GM12878 (cell line): ENCODE results near the gene LRRC4. TPM values are rescaled to one million over a fixed set of nuclear protein-coding genes. Genes with fewer than 3 reads are reported as not detected.

ENCODE experiments used
- ATAC-seq: fragments of 200-7000 bp; cut with Tn5 transposase; 3 replicates; pipeline ENCODE4 v1.9.1; 2020; ENCODE audit warnings: mild to moderate bottlenecking, moderate library complexity
- BruUV-seq: library from RNA; stranded (reverse); fragments of 400-500 nt; replicated peaks from 2 replicates; lab custom pipeline; 2021; lab: Mats Ljungman, UMichigan
- CTCF ChIA-PET: fragments of 300-600 bp; sonication (Branson Sonifier 250); formaldehyde crosslinking; extraction: SDS; loops from one replicate; lab custom pipeline; 2021; ENCODE audit warnings: inconsistent platforms; lab: Yijun Ruan, JAX
- POLR2A ChIA-PET: fragments of 350-600 bp; formaldehyde crosslinking; extraction: SDS; loops from one replicate; lab custom pipeline; 2021; ENCODE audit warnings: inconsistent platforms; lab: Charles Lee
- RAD21 ChIA-PET: fragments of 300-600 bp; sonication (Branson Sonifier 250); formaldehyde crosslinking; loops from one replicate; lab custom pipeline; 2023; ENCODE audit warnings: antibody characterized with exemption; ENCODE audit not compliant: unreplicated experiment; lab: Charles Lee
- SMC1A ChIA-PET: fragments of 300-600 bp; sonication (Branson Sonifier 250); formaldehyde crosslinking; loops from one replicate; lab custom pipeline; 2023; ENCODE audit not compliant: unreplicated experiment, uncharacterized antibody; lab: Charles Lee
- DNase-seq: peaks from one replicate; pipeline ENCODE4 v3.0.0-alpha.2; 2011; ENCODE audit warnings: low read depth, low spot score
- FAIRE-seq: peaks from 3 replicates; lab custom pipeline; 2011; peaks lifted over from hg19 to GRCh38; lab: Jason Lieb, UNC
- H2AFZ ChIP-seq: 2 replicates; pipeline ENCODE4 v1.6.0; 2011; ENCODE audit warnings: low read depth, low read length, control low read depth; ENCODE audit not compliant: control insufficient read depth
- H3K27ac ChIP-seq: 2 replicates; pipeline ENCODE4 v1.5.1; 2011; ENCODE audit warnings: control low read depth; ENCODE audit not compliant: control insufficient read depth, insufficient read depth
- H3K27me3 ChIP-seq, 2 experiments: replicated peaks in 1 of 2; 2 replicates each; pipeline versions ENCODE4 v1.6.0 to v1.6.1; 2011; ENCODE audit warnings: low read length in 1 of 2; ENCODE audit not compliant: control insufficient read depth in 2 of 2, insufficient read depth in 2 of 2
- H3K36me3 ChIP-seq, 2 experiments: 2 replicates each; pipeline ENCODE4 v1.5.1; 2011; ENCODE audit warnings: low read length in 1 of 2; ENCODE audit not compliant: control insufficient read depth in 2 of 2, insufficient read depth in 2 of 2
- H3K4me1 ChIP-seq: 2 replicates; pipeline ENCODE4 v1.6.1; 2011; ENCODE audit warnings: mild to moderate bottlenecking, low read length, moderate library complexity, mixed read lengths; ENCODE audit not compliant: control insufficient read depth, insufficient read depth
- H3K4me2 ChIP-seq: 2 replicates; pipeline ENCODE4 v1.6.0; 2011; ENCODE audit warnings: control low read depth; ENCODE audit not compliant: control insufficient read depth, insufficient read depth
- H3K4me3 ChIP-seq: fragments of 200-600 bp; sonication (generic); 2 replicates; pipeline ENCODE4 v1.5.1; 2016
- H3K79me2 ChIP-seq: 2 replicates; pipeline ENCODE4 v1.6.0; 2011; ENCODE audit warnings: low read length; ENCODE audit not compliant: control insufficient read depth, insufficient read depth
- H3K9ac ChIP-seq: 2 replicates; pipeline ENCODE4 v1.8.0; 2011; ENCODE audit warnings: low read length, control low read depth, mixed read lengths; ENCODE audit not compliant: control insufficient read depth, insufficient read depth
- H3K9me3 ChIP-seq: replicated peaks from 3 replicates; pipeline ENCODE4 v1.5.1; 2011; ENCODE audit warnings: mild to moderate bottlenecking, low read length; ENCODE audit not compliant: control insufficient read depth, insufficient read depth
- H4K20me1 ChIP-seq: 2 replicates; pipeline ENCODE4 v1.6.0; 2011; ENCODE audit not compliant: control insufficient read depth, insufficient read depth
- HDGF ChIP-seq: fragments of 450-650 bp; IDR thresholded peaks from 2 replicates; pipeline ENCODE4 v1.6.1; 2016; ENCODE audit warnings: antibody characterized with exemption
- MLLT1 ChIP-seq: fragments of 450-650 bp; IDR thresholded peaks from 2 replicates; pipeline ENCODE4 v1.6.1; 2016; ENCODE audit warnings: mild to moderate bottlenecking
- NFYB ChIP-seq: IDR thresholded peaks from 2 replicates; pipeline ENCODE4 v1.6.1; 2011; ENCODE audit warnings: low read depth, mild to moderate bottlenecking, low read length, improper control_type of control experiment, moderate library complexity; ENCODE audit not compliant: insufficient read depth
- RAD21 ChIP-seq: IDR thresholded peaks from 2 replicates; pipeline ENCODE4 v1.6.1; 2011; ENCODE audit warnings: mild to moderate bottlenecking, low read depth, low read length, moderate library complexity; ENCODE audit not compliant: insufficient read depth
- RB1 ChIP-seq: fragments of 450-650 bp; formaldehyde crosslinking; IDR thresholded peaks from 2 replicates; pipeline ENCODE4 v1.6.1; 2017; ENCODE audit warnings: mild to moderate bottlenecking, borderline replicate concordance
- ZBED1 ChIP-seq: IDR thresholded peaks from 2 replicates; pipeline ENCODE4 v1.6.1; 2016; ENCODE audit warnings: borderline replicate concordance
- WGBS: methylation state at CpG from one replicate; pipeline ENCODE4 v1.1.6; 2016; ENCODE audit warnings: low lambda C conversion rate; ENCODE audit not compliant: insufficient replicate concordance, insufficient coverage; ENCODE audit errors: missing lambda C conversion rate; 5-methylcytosine and 5-hydroxymethylcytosine counted together
- in situ Hi-C: fragments of 300-500 bp; cut with MboI; formaldehyde crosslinking; loops from 9 replicates; pipeline ENCODE4 v1.14.3; 2018; ENCODE audit warnings: mixed read lengths
- intact Hi-C: fragments of 100-400 bp; cut with micrococcal nuclease; formaldehyde crosslinking; loops from one replicate; pipeline ENCODE4 v1.14.2; 2022; ENCODE audit not compliant: unreplicated experiment
- polyA plus RNA-seq, 11 experiments: library from polyadenylated mRNA; depleted of rRNA in 4 of 11; unstranded in 6 of 11; stranded (reverse) in 5 of 11; fragments of >200 nt; fragmentation: Nextera tagmentation in 4 of 11; fragmentation: Illumina TruSeq in 1 of 11; extraction: Ambion mirVana in 4 of 11; extraction: Trizol in 1 of 11; gene quantifications; 1 replicate in 1 of 11; 2 replicates in 10 of 11; pipeline versions ENCODE4 v1.2.1 to v1.2.3, GENCODE V29; 2011 to 2016; ENCODE audit warnings: inconsistent platforms in 2 of 11, missing spikeins in 2 of 11, low read depth in 1 of 11
- total RNA-seq, 4 experiments: library from RNA; depleted of rRNA in 3 of 4; stranded (reverse); fragments of >200 nt in 3 of 4; fragmentation: Illumina TruSeq in 1 of 4; extraction: Trizol in 1 of 4; gene quantifications; 2 replicates each; pipeline versions ENCODE4 v1.2.1 to v1.2.3, GENCODE V29; 2013 to 2021
- TF ChIP-seq, protein P1 (sequence below): fragments of 450-650 bp; IDR thresholded peaks from 2 replicates; pipeline ENCODE4 v1.6.1; 2017; ENCODE audit warnings: mild to moderate bottlenecking, moderate library complexity

The LRRC4 gene
- total and polyA plus RNA-seq, 10 of the 15 experiments (the other 5 are each of a cell fraction or from before 2014, with no cell fraction given) = 0.06 to 0.85 (median 0.12) TPM; not detected in 4

DNA sequence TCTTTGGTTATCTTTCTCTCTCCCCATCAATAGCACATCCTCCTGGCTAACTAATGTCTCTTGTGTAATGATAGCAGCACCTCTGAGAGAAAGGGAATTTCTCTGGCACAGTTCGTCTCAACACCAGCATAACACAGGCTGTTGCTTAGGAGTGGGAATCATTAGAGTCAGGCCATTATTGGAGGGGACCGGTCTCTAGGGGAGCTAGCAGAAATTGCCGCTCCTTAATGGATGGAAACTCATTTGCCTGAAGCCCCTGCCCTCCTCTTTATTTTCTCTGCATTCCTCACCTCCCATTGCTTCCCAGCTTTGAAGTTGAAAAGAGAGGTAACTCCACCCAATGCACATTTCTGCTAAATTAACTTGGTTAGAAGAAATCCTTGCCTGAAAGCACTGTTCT, 11.9 kb downstream of the LRRC4 start:
- TF ChIP-seq MLLT1 = no peak
- TF ChIP-seq, protein P1, sequence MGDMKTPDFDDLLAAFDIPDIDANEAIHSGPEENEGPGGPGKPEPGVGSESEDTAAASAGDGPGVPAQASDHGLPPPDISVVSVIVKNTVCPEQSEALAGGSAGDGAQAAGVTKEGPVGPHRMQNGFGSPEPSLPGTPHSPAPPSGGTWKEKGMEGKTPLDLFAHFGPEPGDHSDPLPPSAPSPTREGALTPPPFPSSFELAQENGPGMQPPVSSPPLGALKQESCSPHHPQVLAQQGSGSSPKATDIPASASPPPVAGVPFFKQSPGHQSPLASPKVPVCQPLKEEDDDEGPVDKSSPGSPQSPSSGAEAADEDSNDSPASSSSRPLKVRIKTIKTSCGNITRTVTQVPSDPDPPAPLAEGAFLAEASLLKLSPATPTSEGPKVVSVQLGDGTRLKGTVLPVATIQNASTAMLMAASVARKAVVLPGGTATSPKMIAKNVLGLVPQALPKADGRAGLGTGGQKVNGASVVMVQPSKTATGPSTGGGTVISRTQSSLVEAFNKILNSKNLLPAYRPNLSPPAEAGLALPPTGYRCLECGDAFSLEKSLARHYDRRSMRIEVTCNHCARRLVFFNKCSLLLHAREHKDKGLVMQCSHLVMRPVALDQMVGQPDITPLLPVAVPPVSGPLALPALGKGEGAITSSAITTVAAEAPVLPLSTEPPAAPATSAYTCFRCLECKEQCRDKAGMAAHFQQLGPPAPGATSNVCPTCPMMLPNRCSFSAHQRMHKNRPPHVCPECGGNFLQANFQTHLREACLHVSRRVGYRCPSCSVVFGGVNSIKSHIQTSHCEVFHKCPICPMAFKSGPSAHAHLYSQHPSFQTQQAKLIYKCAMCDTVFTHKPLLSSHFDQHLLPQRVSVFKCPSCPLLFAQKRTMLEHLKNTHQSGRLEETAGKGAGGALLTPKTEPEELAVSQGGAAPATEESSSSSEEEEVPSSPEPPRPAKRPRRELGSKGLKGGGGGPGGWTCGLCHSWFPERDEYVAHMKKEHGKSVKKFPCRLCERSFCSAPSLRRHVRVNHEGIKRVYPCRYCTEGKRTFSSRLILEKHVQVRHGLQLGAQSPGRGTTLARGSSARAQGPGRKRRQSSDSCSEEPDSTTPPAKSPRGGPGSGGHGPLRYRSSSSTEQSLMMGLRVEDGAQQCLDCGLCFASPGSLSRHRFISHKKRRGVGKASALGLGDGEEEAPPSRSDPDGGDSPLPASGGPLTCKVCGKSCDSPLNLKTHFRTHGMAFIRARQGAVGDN = no peak
- TF ChIP-seq ZBED1 = no peak
- TF ChIP-seq RAD21 = no peak
- TF ChIP-seq RB1 = no peak
- TF ChIP-seq NFYB = no peak
- no peak for TF ChIP-seq HDGF
- H3K4me1 ChIP-seq = no peaks in the 10 kb centered on the region
- BruUV-seq = no TSS peak
- intact Hi-C loops (no loop called here), in situ Hi-C loops (no loop called here)
- FAIRE-seq (no peak), ATAC-seq (no peak), DNase-seq (no peak)
- no peak overlapping the region for H3K4me3 ChIP-seq
- SMC1A ChIA-PET = interaction anchor here (0.8 to 1.5 kb wide), 2 partner anchors 19 to 91 kb away, joined by 3 to 4 read pairs; no protein-coding TSS in a partner anchor
- H3K79me2 ChIP-seq = no peaks in the 10 kb centered on the region
- peaks cover 5% of the 10 kb centered on the region for H4K20me1 ChIP-seq
- H3K9ac ChIP-seq = no peak overlapping the region
- no peak overlapping the region for H2AFZ ChIP-seq
- RAD21 ChIA-PET = no interaction called here
- no peak overlapping the region for H3K4me2 ChIP-seq
- 94% methylated on average over 3 of the region's 3 CpGs for WGBS
- H3K27me3 ChIP-seq = no peaks in the 10 kb centered on the region
- H3K9me3 ChIP-seq = no peaks in the 10 kb centered on the region
- H3K27ac ChIP-seq = no peak overlapping the region
- peaks cover 3 to 33% of the 10 kb centered on the region in 2 experiments for H3K36me3 ChIP-seq
- POLR2A ChIA-PET = no interaction called here
- CTCF ChIA-PET = interaction anchor here (1.1 to 1.3 kb wide), 3 partner anchors 116 to 311 kb away, joined by 3 to 5 read pairs (median 3); no protein-coding TSS in a partner anchor
